GM19023 (cell line): ENCODE data around the gene MYO18B.

Experiments used
- ATAC-seq: cut with Tn5 transposase; IDR thresholded peaks from one replicate; pipeline ENCODE4 v1.9.1; 2021; ENCODE audit warnings: mild to moderate bottlenecking, moderate library complexity; ENCODE audit not compliant: unreplicated experiment

MYO18B gene

GRCh38 chr22:25748704-25749103 is 6.7 kb downstream of the MYO18B start:
- no peak for ATAC-seq

- no peak for ATAC-seq
Observed at GRCh38 chr22:25749420-25750169, 7.6 kb downstream of the MYO18B start.

- no peak for ATAC-seq
Observed at GRCh38 chr22:25750569-25751173, 8.7 kb downstream of the MYO18B start.

- no peak for ATAC-seq
Observed at GRCh38 chr22:25751174-25751581, 9.2 kb downstream of the MYO18B start.

GRCh38 chr22:25752615-25753214 is 10.7 kb downstream of the MYO18B start:
- no peak for ATAC-seq

GRCh38 chr22:25753252-25753651 is 11.3 kb downstream of the MYO18B start:
- no peak for ATAC-seq

GRCh38 chr22:25754527-25755202 is 12.7 kb downstream of the MYO18B start:
- no peak for ATAC-seq

GRCh38 chr22:25757686-25758085 is 15.7 kb downstream of the MYO18B start:
- ATAC-seq: no peak

GRCh38 chr22:25758316-25758715 is 16.3 kb downstream of the MYO18B start:
- ATAC-seq: no peak

GRCh38 chr22:25759825-25760231 is 17.8 kb downstream of the MYO18B start:
- ATAC-seq: no peak

- ATAC-seq: no peak
Observed at GRCh38 chr22:25760294-25760693, 18.3 kb downstream of the MYO18B start.

GRCh38 chr22:25760848-25761595 is 19.0 kb downstream of the MYO18B start:
- no peak for ATAC-seq

GRCh38 chr22:25762147-25762546 is 20.2 kb downstream of the MYO18B start:
- no peak for ATAC-seq

- no peak for ATAC-seq
Observed at GRCh38 chr22:25763239-25763777, 21.3 kb downstream of the MYO18B start.

GRCh38 chr22:25764270-25765015 is 22.5 kb downstream of the MYO18B start:
- no peak for ATAC-seq

GRCh38 chr22:25765016-25765367 is 23.0 kb downstream of the MYO18B start:
- ATAC-seq: no peak

- no peak for ATAC-seq
Observed at GRCh38 chr22:25765801-25766200, 23.8 kb downstream of the MYO18B start.

- no peak for ATAC-seq
Observed at GRCh38 chr22:25766418-25766817, 24.4 kb downstream of the MYO18B start.

- ATAC-seq: no peak
Observed at GRCh38 chr22:25770333-25770732, 28.3 kb downstream of the MYO18B start.

GRCh38 chr22:25772288-25772687 is 30.3 kb downstream of the MYO18B start:
- ATAC-seq: no peak
